Stromal cell of bone marrow (primary cell): Measurements from ENCODE around the gene UBXN1.
A peak's percentile ranks its signal among the peaks of the same experiment; 100 is the strongest.
"Not testable (repeated sequence)": the region's sequence is repeated elsewhere in the genome, so short reads cannot be mapped to it uniquely, and the experiment has no call there.

Experiments used
- DNase-seq: peaks from one replicate; pipeline ENCODE4 v3.0.0-alpha.2; 2012; ENCODE audit warnings: low read depth

UBXN1 gene

DNA sequence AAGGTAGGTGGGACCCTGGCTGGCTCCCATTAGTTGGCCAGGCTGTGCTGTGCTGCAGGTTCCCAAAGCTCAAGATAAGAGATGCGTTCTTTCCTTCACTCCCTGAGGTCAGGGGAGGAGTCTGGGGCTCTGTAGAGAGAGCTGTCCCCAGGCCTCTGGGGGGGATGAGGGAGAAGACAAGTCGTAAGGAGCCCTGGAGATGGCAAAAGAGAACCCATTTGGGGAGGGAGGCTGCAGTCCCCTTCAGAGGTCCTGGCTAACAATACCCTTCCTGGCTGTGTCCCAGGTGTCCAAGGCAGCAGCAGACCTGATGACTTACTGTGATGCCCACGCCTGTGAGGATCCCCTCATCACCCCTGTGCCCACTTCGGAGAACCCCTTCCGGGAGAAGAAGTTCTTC, 29.5 kb upstream of the UBXN1 start:
- DNase-seq = no peak

DNA sequence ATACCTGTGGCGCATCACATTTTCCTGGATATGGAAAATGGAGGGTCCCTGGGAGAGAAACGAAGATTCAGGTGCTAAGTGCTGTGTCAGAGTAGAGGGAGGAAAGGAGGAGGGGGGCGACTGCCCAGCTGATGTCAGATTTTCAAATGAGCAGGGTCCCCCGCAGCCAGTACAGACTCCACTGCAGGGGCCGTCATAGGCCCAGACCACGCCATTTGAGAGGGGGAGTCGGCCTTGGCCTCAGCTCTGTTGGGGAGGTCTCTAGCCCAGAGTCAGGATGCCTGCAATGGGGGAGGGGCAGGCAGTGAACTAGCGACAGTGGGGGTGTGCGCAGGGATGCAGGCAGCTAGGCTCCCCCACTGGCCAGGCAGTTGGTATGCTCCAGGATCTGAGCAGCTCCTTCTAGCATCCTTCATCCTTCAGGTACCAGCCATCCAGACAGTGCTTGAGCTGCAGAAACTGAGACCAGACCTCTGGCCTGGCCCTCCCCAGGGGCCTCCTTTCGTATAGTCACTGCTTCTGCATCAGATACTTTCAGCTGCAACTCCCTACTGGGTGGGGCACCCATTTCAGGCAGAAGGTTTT, 28.5 kb upstream of the UBXN1 start, which contains the start of the genes BSCL2 and GNG3:
BSCL2 (minus strand) TSS at position 148 of the 585 bp plus-strand sequence. CDS start 229 bp downstream, outside the sequence.
GNG3 (plus strand) TSS at position 400 of the 585 bp plus-strand sequence. CDS start 620 bp downstream, outside the sequence.
- no peak for DNase-seq

DNA sequence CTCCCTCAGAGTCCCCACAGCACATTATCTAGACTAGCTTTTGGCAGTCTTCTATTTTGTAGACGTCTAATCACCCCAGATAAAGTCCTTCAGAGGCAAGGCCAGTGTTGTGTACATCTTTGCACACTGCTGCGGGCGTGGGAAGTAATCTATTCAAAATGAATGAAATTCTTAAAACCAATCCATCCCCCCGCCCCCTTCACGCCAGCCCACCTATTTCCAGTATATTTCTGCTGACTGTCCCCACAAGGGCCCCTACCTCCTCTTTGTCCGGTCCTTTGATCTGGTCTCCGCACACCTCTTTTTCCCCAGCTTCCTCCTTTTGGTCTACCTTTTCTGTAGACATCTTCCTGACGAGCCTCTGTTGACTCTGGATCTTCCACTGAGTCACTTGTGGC, 28.0 kb upstream of the UBXN1 start:
- DNase-seq = no peak

DNA sequence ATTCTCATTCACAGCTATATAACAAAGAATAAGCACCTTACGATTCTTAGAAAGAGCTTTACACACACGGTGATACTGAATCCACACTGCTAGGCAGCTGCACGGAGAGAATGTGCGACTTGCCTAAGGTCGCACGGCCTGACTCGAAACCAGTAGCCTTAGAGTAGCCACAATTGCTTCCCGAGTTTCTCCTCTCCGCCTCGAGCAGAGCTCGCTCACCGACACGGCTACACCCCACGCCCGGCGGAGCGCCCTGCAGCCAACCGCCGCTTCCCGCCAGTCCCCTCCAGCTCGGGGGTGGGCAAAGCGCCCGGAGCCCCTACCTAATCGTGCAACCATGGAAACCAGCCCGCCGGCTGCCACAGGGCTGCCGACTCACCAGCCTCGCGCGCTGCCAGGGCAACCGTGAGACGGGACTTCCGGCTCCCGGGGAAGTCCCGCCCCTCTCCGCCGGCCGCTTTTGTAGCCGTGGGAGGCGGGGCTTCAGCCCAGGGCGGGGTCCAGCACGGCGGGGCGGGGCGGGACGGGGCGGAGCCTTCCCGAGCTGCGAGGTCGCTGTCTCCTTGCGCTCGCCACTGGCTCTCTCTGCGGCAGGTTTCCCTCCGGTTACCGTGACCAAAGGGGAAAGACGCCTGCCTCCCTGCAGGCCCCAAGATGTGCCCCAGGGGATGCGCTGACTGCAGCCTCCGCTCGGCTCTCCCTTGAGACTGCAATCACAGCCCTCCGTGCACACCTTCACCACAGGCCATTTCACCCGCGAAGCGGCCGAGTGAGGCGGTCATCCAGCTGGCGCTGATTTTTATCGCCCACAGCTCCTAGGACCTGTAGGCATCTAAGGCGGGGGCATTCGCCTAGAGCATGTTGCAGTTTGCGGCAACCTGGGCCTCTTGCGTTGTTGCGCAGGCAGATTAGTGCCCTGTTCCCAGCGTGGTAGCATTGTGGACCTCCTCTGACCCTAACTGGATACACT, 27.3 kb upstream of the UBXN1 start:
- DNase-seq = peak; percentile 86

DNA sequence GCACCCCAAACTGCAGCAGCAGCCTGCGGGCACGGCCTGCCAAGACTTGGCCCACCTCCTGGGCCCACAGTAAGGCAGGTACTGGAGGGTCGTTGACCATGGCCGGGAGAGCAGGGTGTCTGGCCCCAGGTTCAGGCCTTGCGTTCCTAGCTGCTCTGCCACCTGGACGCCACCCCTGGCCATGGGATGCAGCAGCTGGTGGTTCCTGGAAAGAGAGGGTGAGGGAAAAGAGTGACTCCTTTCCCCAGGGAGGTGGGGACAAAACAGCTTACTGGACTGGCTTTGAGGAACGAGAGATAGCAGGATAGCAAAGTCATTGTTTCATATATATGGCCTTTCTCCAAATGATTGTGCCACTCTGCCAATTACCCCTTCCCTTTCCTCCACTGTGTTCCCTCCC, 26.5 kb upstream of the UBXN1 start:
- no peak for DNase-seq

DNA sequence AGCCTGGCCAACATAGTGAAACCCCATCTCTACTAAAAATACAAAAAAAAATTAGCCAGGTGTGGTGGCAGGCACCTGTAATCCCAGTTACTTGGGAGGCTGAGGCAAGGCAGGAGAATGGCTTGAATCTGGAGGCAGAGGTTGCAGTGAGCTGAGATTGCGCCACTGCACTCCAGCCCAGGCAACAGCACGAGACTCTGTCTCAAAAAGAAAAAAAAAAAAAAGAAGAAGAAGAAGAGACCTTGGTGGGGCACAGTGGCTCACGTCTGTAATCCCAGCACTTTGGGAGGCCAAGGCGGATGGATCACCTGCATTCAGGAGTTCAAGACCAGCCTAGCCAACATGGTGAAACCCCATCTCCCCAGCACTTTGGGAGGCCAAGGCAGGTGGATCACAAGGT, 25.0 kb upstream of the UBXN1 start:
- DNase-seq = not testable (repeated sequence)

DNA sequence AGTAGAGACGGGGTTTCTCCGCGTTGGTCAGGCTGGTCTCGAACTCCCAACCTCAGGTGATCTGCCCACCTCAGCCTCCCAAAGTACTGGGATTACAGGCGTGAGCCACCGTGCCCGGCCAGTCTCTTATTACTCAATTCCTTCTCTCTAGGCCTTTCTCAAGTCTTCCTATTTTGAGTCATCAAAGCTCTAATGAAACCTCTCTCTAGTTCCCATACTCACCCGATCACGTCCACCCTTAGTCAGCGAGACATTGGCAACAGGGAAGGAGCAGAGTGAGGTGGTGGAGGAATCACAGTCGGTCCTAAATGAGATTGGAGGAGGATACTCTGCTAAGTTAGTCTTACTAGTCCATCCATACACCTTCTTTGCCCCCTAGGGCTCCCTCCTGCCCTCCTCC, 23.4 kb upstream of the UBXN1 start:
- DNase-seq = no peak

DNA sequence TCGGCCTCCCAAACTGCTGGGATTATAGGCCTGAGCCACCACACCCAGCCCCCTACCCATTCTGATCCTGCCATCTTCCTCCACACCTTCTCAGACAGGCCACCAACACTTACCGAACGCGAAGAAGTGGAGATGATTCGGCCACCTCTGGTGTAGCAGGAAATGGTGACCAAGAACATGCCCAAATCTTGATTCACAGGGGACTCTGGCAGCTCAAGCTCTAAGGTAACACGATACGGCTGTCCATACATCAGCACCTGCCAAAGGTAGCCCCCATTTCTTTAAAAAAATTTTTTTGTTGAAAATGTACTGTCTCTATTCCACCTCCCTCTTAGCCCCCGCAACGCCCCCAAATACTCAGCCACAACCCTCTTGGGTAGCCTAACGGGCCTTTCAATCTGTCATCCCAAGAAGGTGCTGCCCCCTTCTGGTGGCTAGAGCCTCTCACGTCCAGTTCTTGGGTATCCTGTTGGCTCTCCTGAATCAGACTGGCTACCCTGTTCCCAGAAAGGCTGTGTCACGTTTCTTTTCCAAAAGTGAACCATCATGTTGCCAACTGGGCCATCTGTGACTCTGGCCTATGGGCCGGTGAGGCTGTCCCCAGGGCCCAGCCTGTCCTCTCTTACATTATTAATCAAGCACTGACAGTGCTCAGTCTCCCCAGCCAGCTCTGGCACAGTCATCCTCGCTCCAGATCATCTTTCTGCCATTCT, 15.7 kb upstream of the UBXN1 start:
- peak; percentile 83 for DNase-seq

DNA sequence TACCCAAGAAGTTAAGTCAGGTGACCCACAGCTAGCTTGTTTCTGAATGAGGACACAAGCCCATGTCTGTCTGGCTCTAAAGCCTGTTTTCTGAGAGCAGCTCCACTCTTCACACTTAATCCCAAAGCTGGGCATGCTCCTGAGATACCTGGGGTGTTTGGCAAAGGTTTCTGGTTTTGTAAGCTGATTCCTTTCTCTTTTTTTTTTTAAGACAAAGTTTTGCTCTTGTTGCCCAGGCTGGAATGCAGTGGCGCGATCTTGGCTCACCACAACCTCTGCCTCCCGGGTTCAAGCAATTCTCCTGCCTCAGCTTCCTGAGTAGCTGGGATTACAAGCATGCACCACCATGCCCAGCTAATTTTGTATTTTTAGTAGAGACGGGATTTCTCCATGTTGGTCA, 14.8 kb upstream of the UBXN1 start:
- not testable (repeated sequence) for DNase-seq

DNA sequence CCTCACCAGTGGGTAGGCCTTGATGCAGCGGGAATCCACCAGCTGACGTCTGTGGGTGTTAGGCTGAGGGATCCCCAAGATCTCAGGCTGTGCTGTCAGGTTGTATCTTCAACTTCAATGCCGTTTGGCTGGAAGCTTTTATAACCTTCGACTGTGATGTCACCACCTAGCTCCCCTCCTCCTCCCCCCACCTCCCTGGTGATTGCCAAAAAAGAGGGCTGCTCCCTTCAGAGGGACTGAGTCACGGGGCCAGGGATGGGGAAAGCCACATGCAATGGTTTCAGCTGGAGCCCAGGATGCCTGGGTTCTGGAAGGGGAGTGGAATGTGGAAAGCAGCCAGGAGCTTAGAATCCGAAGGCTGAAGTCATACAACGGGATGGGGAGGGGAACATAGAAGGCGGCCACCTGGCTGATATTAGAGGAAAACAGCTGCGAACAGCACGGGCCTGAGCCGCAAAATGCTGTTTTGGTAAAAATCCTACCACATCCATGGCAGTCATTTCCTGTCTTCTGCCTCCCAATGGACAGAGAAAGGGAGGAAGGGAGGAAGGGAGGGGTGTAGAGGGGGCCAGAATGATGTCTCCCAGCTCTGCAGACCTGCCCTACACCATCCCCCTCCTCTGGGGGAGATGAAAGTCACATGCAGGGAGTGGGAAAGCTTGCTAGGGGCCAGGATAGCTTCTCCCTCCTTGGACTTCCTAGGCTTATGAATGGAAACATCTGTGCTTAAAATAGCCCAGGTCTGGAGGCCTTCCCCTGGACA, 10.7 kb upstream of the UBXN1 start, which contains the start of gene LRRN4CL:
LRRN4CL (minus strand) TSS at position 110 of the 763 bp plus-strand sequence. CDS start 1,022 bp downstream, outside the sequence.
- DNase-seq = peak; percentile 94

DNA sequence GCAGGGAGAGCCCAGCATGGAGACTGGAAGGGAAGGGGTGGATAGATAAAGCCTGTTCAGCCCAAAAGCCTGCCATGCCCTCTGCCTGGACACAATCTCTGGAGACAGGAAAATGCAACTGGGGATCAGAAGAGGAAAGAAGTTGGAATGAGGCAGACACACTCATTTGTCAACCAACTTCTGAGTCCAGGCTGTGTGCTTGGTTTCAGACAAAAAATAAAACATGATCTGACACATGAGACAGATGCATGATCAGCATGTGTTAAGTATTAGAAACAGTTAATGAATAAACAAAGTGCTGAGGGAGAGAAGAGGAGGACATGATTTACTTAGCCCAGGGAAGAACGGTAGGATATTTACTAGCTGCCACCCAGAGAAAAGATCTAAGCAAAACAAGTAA, 9.6 kb upstream of the UBXN1 start:
- no peak for DNase-seq

DNA sequence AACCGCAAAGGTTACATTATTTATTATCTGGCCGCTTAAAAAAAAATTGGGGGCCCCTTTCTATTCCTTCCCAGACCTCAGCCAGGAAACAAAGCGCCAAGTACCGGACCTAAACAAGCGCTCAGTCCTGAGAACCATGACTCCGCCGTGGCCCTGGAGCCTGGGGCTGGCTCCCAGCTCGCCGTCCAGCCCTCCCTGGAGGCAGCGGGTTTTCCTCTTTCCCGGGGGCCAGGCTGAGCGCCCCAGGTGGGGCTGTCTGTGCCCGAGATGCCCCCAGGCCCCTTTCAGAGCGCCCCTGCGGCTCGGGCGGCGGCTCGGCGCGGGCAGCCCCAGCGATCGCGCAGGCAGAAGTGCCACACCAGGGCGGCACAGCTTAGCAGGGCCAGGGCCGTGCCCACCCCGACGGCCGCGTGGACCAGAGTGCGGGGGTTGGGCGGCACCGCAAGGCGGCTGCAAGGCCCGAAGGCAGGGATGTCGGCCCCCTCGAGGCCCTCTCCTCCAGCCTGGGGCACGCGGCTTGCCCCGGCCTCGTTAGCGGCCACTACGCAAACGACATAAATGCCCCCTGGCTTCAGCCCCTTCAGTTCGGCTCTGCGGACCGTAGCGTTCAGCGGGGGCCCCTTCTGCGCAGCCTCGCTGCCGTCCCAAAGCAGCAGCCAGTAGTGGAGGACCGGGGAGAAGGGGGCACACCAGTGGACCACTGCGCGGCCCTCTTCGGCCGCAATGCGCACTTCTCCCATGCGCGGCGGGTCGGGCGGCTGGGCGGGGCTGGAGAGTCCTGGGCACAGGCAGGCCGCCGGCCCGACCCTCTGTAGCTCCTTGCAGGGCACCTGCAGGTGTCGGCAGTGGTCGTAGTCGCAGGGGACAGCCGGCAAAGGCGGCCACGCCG, 8.9 kb upstream of the UBXN1 start:
- DNase-seq = no peak

DNA sequence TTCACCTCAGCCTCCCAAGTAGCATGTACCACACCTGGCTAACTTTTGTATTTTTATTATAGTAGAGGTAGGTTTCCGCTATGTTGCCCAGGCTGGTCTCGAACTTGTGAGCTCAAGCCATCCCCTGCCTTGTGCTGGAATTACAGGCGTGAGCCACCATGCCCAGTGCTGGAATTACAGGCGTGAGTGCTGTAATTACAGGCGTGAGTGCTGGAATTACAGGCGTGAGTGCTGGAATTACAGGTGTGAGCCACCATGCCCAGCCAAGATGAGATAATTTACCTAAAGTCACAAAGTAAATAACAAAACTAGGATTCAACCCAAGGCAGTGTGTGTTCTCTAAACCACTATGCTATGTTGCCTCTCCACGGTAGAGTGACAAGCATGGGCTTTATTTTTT, 3.6 kb upstream of the UBXN1 start:
- no peak for DNase-seq

DNA sequence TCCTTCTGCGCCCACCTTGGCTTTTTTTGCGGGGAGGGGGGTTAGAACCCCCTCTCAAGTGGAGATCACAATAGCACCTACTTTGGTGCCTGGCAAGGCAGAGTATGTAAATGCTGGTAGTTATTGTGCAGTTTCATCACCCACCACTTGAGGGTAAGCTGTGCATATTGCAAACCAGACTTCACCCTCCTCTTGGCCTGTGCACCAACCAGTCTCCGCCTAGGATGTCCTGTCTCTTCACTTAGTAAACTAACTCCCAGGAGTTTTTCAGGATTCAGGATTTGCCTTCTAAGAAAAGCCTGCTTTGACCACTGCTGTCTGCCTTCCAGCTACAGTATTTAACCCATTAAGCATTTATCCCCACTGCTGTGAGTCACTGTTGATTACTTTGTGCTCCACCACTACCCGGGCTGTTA, 2.0 kb upstream of the UBXN1 start:
- peak; percentile 88 for DNase-seq

DNA sequence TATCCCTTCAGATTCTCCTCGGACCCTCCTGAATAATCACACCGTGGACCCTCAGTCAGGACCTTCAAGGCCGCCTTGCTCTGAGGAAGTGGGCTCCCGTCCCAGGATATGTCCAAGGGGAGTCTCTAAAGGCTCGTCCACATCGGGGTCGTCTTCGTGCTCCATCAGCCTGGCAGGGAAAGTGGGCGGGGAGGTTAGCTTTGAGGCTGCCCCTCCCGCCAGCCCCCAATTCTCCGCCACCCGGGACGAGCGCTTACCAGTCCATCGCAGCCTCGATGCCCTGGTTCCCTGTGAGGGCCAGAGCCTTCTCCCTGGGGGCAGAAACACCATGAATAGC, 472 bp downstream of the UBXN1 start:
- DNase-seq = no peak

DNA sequence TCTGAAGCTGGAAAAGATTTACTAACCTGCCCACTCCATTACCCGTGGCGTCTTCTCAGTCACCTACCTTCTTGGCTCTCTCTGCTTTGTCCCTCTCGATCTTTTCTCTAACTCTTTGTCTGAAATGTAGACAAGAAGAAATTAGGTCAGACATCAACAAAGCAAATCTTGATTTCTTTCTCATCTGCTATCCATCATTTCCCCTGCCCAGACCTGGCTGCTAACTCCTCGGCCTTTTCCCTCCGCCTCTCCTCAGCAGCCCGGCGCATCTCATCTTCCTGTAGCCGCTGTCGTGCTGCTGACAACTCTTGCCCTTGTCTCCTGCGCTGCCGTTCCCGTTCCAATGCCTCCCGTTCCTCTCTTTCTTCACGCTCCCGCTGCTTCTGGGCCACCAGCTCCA, 1.2 kb downstream of the UBXN1 start:
- no peak for DNase-seq

DNA sequence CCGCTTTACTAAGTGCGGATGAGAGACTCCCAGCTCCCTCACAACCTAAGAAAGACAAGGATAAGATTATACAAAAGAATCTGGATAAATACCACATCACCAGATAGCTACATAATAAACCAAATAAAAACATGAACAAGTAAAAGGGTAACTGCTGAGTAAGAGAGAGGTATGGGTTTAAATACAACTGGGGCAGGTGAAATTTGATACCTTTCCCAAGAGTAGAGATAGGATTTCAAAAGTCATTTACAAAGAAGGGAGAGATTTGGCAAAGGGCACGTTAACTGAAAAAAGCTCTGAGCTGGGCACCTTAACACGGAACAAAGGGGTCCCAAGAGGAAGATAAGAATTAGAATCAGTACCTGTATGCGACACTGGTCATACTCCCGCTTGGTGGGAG, 1.7 kb downstream of the UBXN1 start:
- DNase-seq = no peak

DNA sequence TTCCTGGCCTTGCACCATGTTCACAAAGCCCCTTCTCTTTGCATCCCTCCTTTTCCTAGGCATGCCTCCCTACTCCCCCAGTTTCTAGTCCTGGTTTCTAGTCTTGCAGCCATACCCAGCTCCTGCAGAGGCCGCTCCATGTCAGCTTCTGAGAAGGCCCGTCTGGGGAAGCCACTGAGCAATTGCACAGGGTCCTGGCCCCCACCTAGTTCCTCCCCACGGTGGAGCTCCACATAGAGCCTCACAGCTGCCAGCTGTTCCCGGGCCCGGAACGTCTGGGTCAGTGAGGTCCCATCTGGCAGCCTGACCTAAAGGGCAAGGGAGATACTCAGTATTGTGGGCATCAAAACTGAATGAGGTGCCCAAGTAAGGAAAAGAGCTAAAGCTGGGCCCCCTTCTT, 2.2 kb downstream of the UBXN1 start:
- DNase-seq = no peak

DNA sequence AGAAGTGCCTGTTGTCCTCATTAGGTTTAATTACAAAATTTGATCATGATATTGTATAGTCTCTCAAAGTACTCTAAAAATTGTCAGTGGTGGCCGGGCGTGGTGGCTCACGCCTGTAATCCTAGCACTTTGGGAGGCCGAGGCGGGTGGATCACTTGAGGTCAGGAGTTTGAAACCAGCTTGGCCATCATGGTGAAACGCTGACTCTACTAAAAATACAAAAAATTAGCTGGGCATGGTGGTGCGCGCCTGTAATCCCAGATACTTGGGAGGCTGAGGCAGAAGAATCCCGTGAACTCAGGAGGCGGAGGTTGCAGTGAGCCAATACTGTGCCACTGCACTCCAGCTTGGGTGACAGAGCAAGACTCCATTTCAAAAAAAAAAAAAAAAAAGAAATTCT, 3.5 kb downstream of the UBXN1 start:
- DNase-seq = not testable (repeated sequence)

DNA sequence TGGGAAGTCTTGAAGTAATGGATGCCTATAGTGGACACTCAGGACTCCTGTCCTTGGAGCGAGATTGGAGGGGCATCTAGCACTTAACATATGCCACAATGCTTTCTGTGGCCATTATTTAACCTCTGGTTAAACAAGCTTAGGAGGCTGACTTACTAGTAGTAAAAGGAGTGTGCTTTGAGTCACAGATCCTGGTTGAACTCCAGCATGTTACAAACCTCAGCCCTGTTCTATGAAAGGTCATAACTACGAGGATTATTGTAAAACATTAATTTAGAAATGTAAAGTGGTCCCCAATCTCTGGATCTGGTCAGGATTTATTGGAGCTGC, 5.7 kb downstream of the UBXN1 start:
- no peak for DNase-seq
